ENCODE data around the gene FOXO3.
"Not testable (repeated sequence)": the region's sequence is repeated elsewhere in the genome, so short reads cannot be mapped to it uniquely, and the experiment has no call there.

The FOXO3 gene

GRCh38 chr6:108560463-108561308 is at the start of gene FOXO3:
Gene FOXO3 (plus strand): TSS chr6:108560917. CDS start chr6:108561209, 292 bp downstream.
- DNase-seq (ENCODE audit: low read depth): peak; percentile 79

- DNase-seq (ENCODE audit: low read depth): no peak
These were observed 41.8 kb upstream of the FOXO3 start for GRCh38 chr6:108518714-108519576.

- no peak for DNase-seq (ENCODE audit: low read depth)
These were observed 39.1 kb upstream of the FOXO3 start for GRCh38 chr6:108521616-108522107.

- no peak for DNase-seq (ENCODE audit: low read depth)
These were observed 37.0 kb upstream of the FOXO3 start for GRCh38 chr6:108523697-108524096.

DNA sequence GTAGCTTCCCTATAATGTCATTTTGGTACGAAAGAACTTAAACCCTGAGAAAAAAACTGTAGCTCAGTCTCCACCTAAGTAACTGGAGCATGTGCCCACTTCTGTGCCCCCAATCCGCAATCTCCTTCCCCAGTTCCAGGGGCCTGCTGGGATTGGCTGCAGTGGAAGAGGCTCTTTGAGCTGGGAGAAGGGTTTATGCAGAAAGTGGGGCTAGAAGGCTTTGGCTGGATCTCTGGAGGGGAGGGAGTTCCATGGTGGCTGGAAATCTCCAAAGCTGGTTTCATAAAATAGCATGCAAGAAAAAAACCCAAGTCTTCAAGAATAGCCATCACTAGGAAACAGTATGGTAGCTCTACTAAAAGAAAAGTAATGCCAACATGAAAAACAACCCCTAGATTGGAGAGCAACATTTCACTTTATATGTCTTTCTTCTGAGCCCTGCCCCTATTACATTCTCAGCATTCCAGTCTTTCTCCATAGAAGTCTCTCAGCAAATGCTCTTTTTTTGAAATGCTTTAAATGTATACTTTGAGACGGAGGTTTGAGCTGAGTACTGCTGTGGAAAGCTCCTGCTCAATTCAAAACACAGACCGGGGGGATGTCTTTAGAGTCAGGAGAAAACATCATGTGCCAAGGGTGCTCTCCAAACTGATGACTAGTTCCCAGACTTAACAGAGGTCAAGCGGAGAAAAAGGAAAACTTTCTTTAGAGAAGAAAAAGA is 36.0 kb upstream of the FOXO3 start:
- no peak for DNase-seq (ENCODE audit: low read depth)

- peak; percentile 33 for DNase-seq (ENCODE audit: low read depth)
These were observed 34.0 kb upstream of the FOXO3 start for GRCh38 chr6:108526739-108527174.

DNA sequence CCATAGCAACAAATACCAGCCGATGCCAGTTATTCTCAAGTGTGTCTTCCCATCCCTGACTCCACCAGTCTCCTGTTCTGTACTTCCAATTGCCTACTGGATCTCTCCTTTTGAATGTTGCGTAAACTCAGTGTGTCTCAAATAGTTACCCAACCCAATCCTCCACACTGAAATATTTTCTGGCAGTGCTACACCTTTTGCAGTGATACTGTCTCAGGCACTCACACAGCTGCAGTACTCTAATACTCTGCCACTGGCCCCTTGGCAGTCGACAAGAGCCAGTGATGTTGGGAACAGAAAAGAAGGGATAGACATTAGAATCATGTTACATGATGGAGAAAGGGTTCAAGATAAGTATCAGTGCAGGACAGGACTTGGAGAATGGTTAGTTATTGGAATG is 31.8 kb upstream of the FOXO3 start:
- DNase-seq (ENCODE audit: low read depth): no peak

DNA sequence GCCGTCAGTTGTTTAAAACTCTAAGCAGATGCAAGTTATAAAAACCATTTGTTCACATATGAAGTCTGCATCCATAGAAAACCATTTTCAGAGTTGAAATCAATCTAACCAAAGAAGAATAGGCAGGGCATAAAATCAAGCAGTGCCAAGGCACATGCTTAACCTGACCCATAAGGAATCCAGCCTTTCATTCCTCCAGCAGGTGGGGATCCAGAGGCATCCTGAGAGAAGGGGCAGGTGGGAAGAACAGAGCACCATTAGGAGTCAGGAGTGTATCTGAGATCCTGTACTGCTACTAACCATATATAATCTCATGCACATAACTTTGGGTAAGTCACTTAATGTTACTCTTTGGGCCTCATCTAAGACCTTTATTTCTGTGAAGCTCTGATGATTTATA is 29.4 kb upstream of the FOXO3 start:
- DNase-seq (ENCODE audit: low read depth): no peak

DNA sequence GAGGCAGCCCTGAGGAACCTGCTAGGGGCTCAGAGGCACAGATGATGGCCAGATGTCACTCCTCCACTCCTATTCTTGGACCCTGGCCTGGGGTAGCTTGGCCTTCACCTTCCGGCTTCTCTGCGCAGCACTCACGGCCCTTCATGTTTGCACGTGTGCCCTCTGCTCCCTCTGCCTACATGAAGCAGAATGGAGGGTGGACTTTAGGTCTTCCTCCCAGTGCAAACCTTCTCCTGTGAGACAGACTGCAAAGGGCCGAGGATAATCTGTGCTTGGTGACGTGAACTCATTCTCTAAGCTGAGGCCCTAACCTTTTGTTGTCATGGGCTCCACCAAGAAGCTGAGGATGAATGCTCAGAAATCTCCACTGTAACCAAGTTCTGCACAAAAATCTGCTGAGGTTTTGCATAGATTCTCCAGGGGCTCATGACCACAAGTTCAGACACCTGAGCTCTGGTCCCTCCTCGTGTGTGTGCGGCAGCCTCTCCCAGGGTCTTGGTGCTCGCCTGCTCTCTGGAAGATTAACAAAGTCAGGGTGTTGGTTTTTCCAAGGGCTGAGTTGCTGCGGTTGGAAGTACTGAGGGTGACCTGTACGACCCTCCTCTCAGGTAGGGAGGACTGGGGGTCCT is 25.5 kb upstream of the FOXO3 start:
- no peak for DNase-seq (ENCODE audit: low read depth)

- DNase-seq (ENCODE audit: low read depth): not testable (repeated sequence)
These were observed 24.7 kb upstream of the FOXO3 start for GRCh38 chr6:108535920-108536535.

- peak; percentile 75 for DNase-seq (ENCODE audit: low read depth)
These were observed 18.6 kb upstream of the FOXO3 start for GRCh38 chr6:108541843-108542759.

DNA sequence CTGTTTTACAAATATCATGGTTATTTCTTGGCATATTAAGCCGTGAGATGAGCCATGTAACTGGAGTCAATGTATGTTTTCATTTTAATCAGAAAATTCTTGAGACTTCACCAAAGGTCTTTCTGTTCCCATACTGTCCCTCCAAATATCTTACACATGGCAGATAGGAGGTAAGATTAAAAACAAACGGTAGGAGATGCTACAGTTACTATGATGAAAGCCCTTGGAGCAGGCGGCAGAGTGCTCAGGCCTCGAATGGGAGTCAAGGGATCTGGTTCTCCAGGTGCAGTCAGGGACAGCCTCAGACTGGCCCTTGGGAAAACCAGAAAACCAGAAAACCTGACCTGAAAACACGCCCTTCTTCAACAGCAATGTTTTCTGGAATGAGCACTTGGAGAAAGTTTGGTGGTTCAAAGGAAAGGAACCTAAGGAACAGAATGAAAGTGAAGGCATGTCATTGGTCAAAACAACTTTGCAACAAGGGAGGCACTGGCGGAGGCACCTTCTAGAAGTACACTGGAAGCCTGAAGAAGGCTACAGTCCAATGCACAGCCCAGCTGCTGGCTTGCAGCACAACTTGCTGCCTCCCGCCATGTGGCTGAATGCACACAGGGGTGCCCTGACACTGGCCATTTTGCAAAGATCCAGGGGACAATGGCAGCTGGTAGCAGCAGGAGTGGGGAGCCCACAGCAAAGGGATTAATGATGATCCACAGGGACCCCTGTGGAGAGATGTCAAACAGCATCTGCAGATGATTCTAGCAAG is 17.4 kb upstream of the FOXO3 start:
- DNase-seq (ENCODE audit: low read depth): no peak

DNA sequence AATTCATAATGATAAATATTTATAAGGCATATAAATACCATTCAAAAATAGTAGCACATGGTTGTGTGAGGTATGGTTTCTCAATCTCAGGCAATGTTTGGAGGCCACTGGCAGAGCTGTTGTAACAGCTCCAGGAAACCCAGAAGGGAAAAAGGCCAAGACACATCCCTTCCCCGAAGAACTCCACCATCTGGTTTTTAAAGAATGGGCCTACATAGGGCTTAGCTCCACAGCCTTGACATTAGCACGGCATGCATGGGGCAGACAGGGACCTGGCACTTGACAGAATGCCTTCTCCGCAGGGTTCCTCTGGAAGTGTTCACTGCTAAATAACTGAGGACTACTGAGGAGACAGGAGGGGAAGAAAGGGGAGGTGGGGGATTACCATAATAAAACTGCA is 16.1 kb upstream of the FOXO3 start:
- DNase-seq (ENCODE audit: low read depth): no peak

DNA sequence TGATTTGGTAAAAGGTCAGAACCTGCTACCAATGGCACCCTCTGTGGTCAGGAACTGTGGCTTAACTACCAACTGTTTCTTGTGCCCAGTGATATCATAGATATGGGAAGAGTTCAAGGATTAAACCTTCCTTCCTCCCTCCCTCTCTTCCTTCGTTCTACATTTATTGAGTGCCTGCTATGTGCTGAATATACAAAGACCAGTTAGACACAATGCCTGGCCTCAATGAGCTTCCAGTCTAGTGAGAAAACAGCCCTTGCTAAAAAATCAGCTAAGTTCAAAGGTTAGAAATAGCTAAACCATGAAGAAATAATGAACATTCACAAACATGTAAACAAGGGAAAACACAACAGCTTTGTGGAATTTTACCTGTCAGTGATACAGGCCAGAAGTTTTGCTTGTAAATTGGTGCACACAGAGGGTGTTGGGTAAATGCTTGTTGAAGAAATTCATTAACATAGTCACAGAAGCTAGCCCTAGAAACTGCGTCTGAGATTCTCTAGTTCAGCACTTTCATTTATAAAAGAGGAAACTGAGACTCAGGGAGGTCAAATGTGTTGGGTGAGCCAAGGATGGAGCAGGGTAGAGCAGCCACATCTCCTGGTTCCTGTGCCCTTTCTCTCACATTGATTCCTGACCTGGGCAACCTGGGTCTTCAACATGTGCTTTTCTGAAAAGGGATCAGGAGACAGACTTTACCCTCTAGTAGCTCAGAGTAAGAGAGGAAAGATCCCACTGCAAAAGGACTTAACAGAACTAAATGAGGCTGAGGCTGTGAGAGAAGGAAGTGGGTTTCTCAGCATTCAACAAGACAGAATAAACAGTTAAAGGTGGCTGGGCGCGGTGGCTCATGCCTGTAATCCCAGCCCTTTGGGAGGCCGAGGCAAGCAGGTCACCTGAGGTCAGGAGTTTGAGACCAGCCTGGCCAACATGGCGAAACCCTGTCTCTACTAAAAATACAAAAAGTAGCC is 14.4 kb upstream of the FOXO3 start:
- no peak for DNase-seq (ENCODE audit: low read depth)

DNA sequence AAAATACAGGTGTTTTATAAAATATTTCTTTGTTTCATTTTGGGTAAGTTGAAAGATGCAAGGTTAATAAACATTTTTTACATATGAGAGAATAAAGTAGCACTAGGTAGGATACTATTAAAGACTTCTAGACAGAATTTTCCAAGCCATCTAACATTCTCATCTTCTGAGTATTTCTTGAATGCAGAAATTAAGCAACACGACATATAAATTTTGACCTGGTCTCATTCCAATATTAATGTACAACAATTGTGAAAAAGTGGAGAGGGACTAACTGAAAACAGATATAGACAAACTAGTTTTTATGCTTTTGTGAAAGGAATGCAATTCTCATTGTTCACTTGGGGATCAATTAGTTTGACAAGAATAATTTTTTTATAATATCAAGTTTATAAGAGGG is 11.5 kb upstream of the FOXO3 start:
- no peak for DNase-seq (ENCODE audit: low read depth)

DNA sequence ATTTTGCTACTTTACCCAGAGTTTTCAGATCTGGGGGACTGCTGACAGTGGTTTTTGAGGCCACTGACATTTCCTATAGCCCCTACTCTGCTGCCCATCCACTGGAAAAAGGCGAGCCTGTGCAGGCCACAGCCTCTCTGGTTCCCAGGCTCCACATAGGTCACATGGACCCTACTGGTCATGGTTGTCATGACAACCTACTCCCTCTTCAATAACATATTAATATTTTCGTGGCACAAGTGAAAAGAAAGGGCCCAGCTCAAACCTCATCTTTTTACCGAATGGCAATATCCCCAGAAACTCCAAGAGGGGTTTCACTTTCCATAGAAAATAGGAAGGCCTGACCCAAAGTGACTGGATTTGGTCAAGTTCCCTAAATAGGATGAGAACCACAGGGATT is 11.0 kb upstream of the FOXO3 start:
- no peak for DNase-seq (ENCODE audit: low read depth)

DNA sequence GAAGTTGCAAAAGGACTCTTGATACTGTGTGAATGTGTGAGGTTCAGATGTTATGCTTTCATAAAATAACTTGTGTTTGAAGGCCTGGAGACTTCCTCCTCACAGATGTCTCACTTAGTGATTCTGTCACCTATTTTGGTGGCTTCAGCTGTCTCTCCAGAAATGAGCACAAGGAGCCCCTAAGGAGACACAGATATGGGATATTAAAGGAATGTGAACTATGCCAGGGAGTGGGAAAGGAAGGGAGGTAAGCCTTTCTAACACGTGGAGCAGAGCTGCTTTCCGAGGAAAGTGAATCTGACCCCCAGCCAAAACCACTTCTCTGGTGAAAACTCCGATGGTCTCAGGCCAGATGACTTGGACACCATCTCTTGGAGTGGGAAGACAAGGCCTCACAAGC is 10.5 kb upstream of the FOXO3 start:
- no peak for DNase-seq (ENCODE audit: low read depth)

DNA sequence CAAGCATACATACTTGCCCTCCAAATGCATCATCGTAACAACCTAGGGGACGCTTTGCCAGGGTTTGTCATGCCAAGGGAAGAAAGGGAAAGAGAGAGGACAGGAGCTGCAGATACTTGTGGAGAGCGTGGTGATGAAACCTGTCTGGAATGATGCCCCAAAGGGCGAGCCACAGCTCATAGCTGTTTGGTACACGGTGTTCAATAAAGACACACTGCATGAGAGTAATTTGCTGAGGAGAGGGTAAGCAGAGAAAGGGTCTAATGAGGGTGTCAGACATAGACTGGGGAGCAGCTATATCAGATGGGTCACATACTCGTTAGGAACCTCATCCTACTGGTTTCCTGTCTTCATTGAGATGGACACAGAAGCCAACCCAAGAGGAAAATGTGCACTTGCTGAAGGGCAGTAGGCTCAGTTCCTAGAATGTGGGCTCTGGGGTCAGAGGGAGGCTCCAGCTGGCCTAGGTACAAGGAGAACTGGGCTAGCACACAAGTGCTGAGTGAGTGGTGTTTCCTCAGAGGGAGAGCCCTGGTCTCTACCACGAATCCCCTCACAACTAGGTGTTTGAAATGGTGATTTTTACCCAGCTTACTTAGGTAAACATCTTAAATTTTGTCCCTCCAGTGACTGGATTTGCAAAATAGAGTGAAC is 5.2 kb upstream of the FOXO3 start:
- DNase-seq (ENCODE audit: low read depth): no peak
